ENCODE measurements around the gene PNLIP.

Gene PNLIP

GRCh38 chr10:116545756-116546155 lies at the start of gene PNLIP:
Gene PNLIP (plus strand): TSS chr10:116545931. CDS start chr10:116546093, 162 bp downstream.
- no peak for DNase-seq (ENCODE audit: low read depth, low spot score)
- no peak within 1 kb of the TSS for H3K27ac ChIP-seq
- no peaks in the 10 kb centered on the region for H3K9me3 ChIP-seq (ENCODE audit: low read depth, low read length)
- no peak within 1 kb of the TSS for H3K4me3 ChIP-seq
- H3K36me3 ChIP-seq (ENCODE audit: insufficient read depth, low read length), result no peaks in the 10 kb centered on the region
- no peak within 1 kb of the TSS for H3K9ac ChIP-seq (ENCODE audit: insufficient read length)
- TF ChIP-seq EZH2 (IDR thresholded peaks at IDR 0.05) (no peak), POLR2AphosphoS5 (IDR thresholded peaks at IDR 0.05; ENCODE audit: borderline replicate concordance, low read depth, low read length) (no peak), FOXP2 (optimal IDR thresholded peaks at IDR 0.05; ENCODE audit: control extremely low read depth, extremely low read length, insufficient read depth) (no peak)

GRCh38 chr10:116504786-116505185 lies 40.9 kb upstream of the PNLIP start:
- no peaks in the 10 kb centered on the region for H3K36me3 ChIP-seq (ENCODE audit: insufficient read depth, low read length)
- no peak overlapping the region for H3K4me3 ChIP-seq
- H3K9ac ChIP-seq (ENCODE audit: insufficient read length), result no peak overlapping the region
- TF ChIP-seq POLR2AphosphoS5 (IDR thresholded peaks at IDR 0.05; ENCODE audit: borderline replicate concordance, low read depth, low read length) (no peak), EZH2 (IDR thresholded peaks at IDR 0.05) (no peak), FOXP2 (optimal IDR thresholded peaks at IDR 0.05; ENCODE audit: control extremely low read depth, extremely low read length, insufficient read depth) (no peak)
- H3K9me3 ChIP-seq (ENCODE audit: low read depth, low read length), result no peaks in the 10 kb centered on the region
- no peak overlapping the region for H3K27ac ChIP-seq
- DNase-seq (ENCODE audit: low read depth, low spot score), result no peak

- no peaks in the 10 kb centered on the region for H3K36me3 ChIP-seq (ENCODE audit: insufficient read depth, low read length)
- TF ChIP-seq FOXP2 (optimal IDR thresholded peaks at IDR 0.05; ENCODE audit: control extremely low read depth, extremely low read length, insufficient read depth) (no peak), POLR2AphosphoS5 (IDR thresholded peaks at IDR 0.05; ENCODE audit: borderline replicate concordance, low read depth, low read length) (no peak), EZH2 (IDR thresholded peaks at IDR 0.05) (no peak)
- DNase-seq (ENCODE audit: low read depth, low spot score), result no peak
- H3K4me3 ChIP-seq, result no peak overlapping the region
- no peak overlapping the region for H3K9ac ChIP-seq (ENCODE audit: insufficient read length)
- H3K27ac ChIP-seq, result no peak overlapping the region
- H3K9me3 ChIP-seq (ENCODE audit: low read depth, low read length), result no peaks in the 10 kb centered on the region
These were observed 35.2 kb upstream of the PNLIP start for GRCh38 chr10:116510565-116510964.

GRCh38 chr10:116511365-116511764 lies 34.4 kb upstream of the PNLIP start:
- Histone ChIP-seq H3K36me3 (ENCODE audit: insufficient read depth, low read length) (no peaks in the 10 kb centered on the region), H3K4me3 (no peak overlapping the region), H3K9me3 (ENCODE audit: low read depth, low read length) (no peaks in the 10 kb centered on the region), H3K9ac (ENCODE audit: insufficient read length) (no peak overlapping the region), H3K27ac (no peak overlapping the region)
- TF ChIP-seq POLR2AphosphoS5 (IDR thresholded peaks at IDR 0.05; ENCODE audit: borderline replicate concordance, low read depth, low read length) (no peak), FOXP2 (optimal IDR thresholded peaks at IDR 0.05; ENCODE audit: control extremely low read depth, extremely low read length, insufficient read depth) (no peak), EZH2 (IDR thresholded peaks at IDR 0.05) (no peak)
- no peak for DNase-seq (ENCODE audit: low read depth, low spot score)

- Histone ChIP-seq H3K27ac (no peak overlapping the region), H3K4me3 (no peak overlapping the region), H3K9ac (ENCODE audit: insufficient read length) (no peak overlapping the region), H3K9me3 (ENCODE audit: low read depth, low read length) (no peaks in the 10 kb centered on the region), H3K36me3 (ENCODE audit: insufficient read depth, low read length) (no peaks in the 10 kb centered on the region)
- TF ChIP-seq FOXP2 (optimal IDR thresholded peaks at IDR 0.05; ENCODE audit: control extremely low read depth, extremely low read length, insufficient read depth), result no peak
- no peak for TF ChIP-seq EZH2 (IDR thresholded peaks at IDR 0.05)
- no peak for TF ChIP-seq POLR2AphosphoS5 (IDR thresholded peaks at IDR 0.05; ENCODE audit: borderline replicate concordance, low read depth, low read length)
- peak; percentile 2 for DNase-seq (ENCODE audit: low read depth, low spot score)
These were observed 24.1 kb upstream of the PNLIP start for GRCh38 chr10:116521424-116522290.

- Histone ChIP-seq H3K4me3 (no peak overlapping the region), H3K27ac (no peak overlapping the region), H3K9me3 (ENCODE audit: low read depth, low read length) (no peaks in the 10 kb centered on the region), H3K36me3 (ENCODE audit: insufficient read depth, low read length) (no peaks in the 10 kb centered on the region), H3K9ac (ENCODE audit: insufficient read length) (no peak overlapping the region)
- TF ChIP-seq FOXP2 (optimal IDR thresholded peaks at IDR 0.05; ENCODE audit: control extremely low read depth, extremely low read length, insufficient read depth) (no peak), POLR2AphosphoS5 (IDR thresholded peaks at IDR 0.05; ENCODE audit: borderline replicate concordance, low read depth, low read length) (no peak), EZH2 (IDR thresholded peaks at IDR 0.05) (no peak)
- no peak for DNase-seq (ENCODE audit: low read depth, low spot score)
These were observed 22.8 kb upstream of the PNLIP start for GRCh38 chr10:116522803-116523381.

- Histone ChIP-seq H3K36me3 (ENCODE audit: insufficient read depth, low read length) (no peaks in the 10 kb centered on the region), H3K27ac (no peak overlapping the region), H3K9me3 (ENCODE audit: low read depth, low read length) (no peaks in the 10 kb centered on the region), H3K9ac (ENCODE audit: insufficient read length) (no peak overlapping the region), H3K4me3 (no peak overlapping the region)
- TF ChIP-seq EZH2 (IDR thresholded peaks at IDR 0.05), result no peak
- TF ChIP-seq FOXP2 (optimal IDR thresholded peaks at IDR 0.05; ENCODE audit: control extremely low read depth, extremely low read length, insufficient read depth), result no peak
- no peak for TF ChIP-seq POLR2AphosphoS5 (IDR thresholded peaks at IDR 0.05; ENCODE audit: borderline replicate concordance, low read depth, low read length)
- DNase-seq (ENCODE audit: low read depth, low spot score), result no peak
These were observed 21.0 kb upstream of the PNLIP start for GRCh38 chr10:116524736-116525135.

GRCh38 chr10:116526219-116526618 lies 19.5 kb upstream of the PNLIP start:
- H3K36me3 ChIP-seq (ENCODE audit: insufficient read depth, low read length), result no peaks in the 10 kb centered on the region

More at GRCh38 chr10:116526219-116526618, 19.5 kb upstream of the PNLIP start:
- TF ChIP-seq FOXP2 (optimal IDR thresholded peaks at IDR 0.05; ENCODE audit: control extremely low read depth, extremely low read length, insufficient read depth), result no peak
- no peak for TF ChIP-seq EZH2 (IDR thresholded peaks at IDR 0.05)
- no peak for TF ChIP-seq POLR2AphosphoS5 (IDR thresholded peaks at IDR 0.05; ENCODE audit: borderline replicate concordance, low read depth, low read length)
- H3K9me3 ChIP-seq (ENCODE audit: low read depth, low read length), result no peaks in the 10 kb centered on the region
- H3K9ac ChIP-seq (ENCODE audit: insufficient read length), result no peak overlapping the region
- no peak overlapping the region for H3K4me3 ChIP-seq
- DNase-seq (ENCODE audit: low read depth, low spot score), result no peak
- H3K27ac ChIP-seq, result no peak overlapping the region

Measured in SK-N-MC (cell line).